ENCODE data around the gene ETFDH.
"Not testable (repeated sequence)": the region's sequence is repeated elsewhere in the genome, so short reads cannot be mapped to it uniquely, and the experiment has no call there.

Gene ETFDH

GRCh38 chr4:158681629-158682028, 9.5 kb downstream of the ETFDH start:
- DNase-seq = no peak

GRCh38 chr4:158682066-158682465, 10.0 kb downstream of the ETFDH start:
- DNase-seq = no peak

GRCh38 chr4:158688813-158689212, 16.7 kb downstream of the ETFDH start:
- DNase-seq = no peak

- no peak for DNase-seq
Measured at GRCh38 chr4:158704274-158704673, 32.2 kb downstream of the ETFDH start.

- DNase-seq = peak in 1 of 2 donors; percentile 10
Measured at GRCh38 chr4:158710814-158711213, 38.7 kb downstream of the ETFDH start.

GRCh38 chr4:158712622-158713021, 40.5 kb downstream of the ETFDH start:
- DNase-seq = not testable (repeated sequence)

GRCh38 chr4:158714937-158715336, 42.8 kb downstream of the ETFDH start:
- DNase-seq = no peak

- DNase-seq = no peak
Measured at GRCh38 chr4:158715802-158716201, 43.7 kb downstream of the ETFDH start.

GRCh38 chr4:158721680-158722079, 49.6 kb downstream of the ETFDH start:
- DNase-seq = no peak

GRCh38 chr4:158722291-158722916, 50.3 kb downstream of the ETFDH start:
- peak in 1 of 2 donors; percentile 19 for DNase-seq

GRCh38 chr4:158722917-158723793, 51.1 kb downstream of the ETFDH start, which contains the start of gene PPID:
Gene PPID, minus strand, starts transcription at chr4:158723396. Its CDS starts 108 bp downstream, at chr4:158723288.
- peak; percentile 78 to 84 for DNase-seq

- no peak for DNase-seq
Measured at GRCh38 chr4:158724637-158725036, 52.5 kb downstream of the ETFDH start.

- no peak for DNase-seq
Measured at GRCh38 chr4:158726633-158727032, 54.5 kb downstream of the ETFDH start.

- no peak for DNase-seq
Measured at GRCh38 chr4:158728236-158728635, 56.1 kb downstream of the ETFDH start.

GRCh38 chr4:158729716-158730559, 57.8 kb downstream of the ETFDH start:
- peak; percentile 46 to 65 for DNase-seq

GRCh38 chr4:158738866-158739265, 66.8 kb downstream of the ETFDH start:
- DNase-seq = no peak

- DNase-seq = no peak
Measured at GRCh38 chr4:158739600-158739999, 67.5 kb downstream of the ETFDH start.

- DNase-seq = no peak
Measured at GRCh38 chr4:158741326-158742021, 69.4 kb downstream of the ETFDH start.

GRCh38 chr4:158746537-158746936, 74.4 kb downstream of the ETFDH start:
- not testable (repeated sequence) for DNase-seq

- no peak for DNase-seq
Measured at GRCh38 chr4:158750379-158750778, 78.3 kb downstream of the ETFDH start.

- DNase-seq = no peak
Measured at GRCh38 chr4:158754385-158755180, 82.5 kb downstream of the ETFDH start.

- not testable (repeated sequence) for DNase-seq
Measured at GRCh38 chr4:158755819-158756218, 83.7 kb downstream of the ETFDH start.
